DOHH2 (cell line): ENCODE data around the gene SIGLEC11.

Experiments used
- CTCF ChIP-seq: fragments of 200-600 bp; sonication (generic); IDR thresholded peaks from one replicate; pipeline ENCODE4 v1.5.1; 2014; ENCODE audit warnings: antibody characterized with exemption, mild to moderate bottlenecking, low read depth, low read length; ENCODE audit not compliant: poor library complexity, severe bottlenecking
- EZH2phosphoT487 ChIP-seq: fragments of 200-600 bp; sonication (generic); IDR thresholded peaks from 2 replicates; pipeline ENCODE4 v1.6.1; 2017; ENCODE audit warnings: borderline replicate concordance, mild to moderate bottlenecking, antibody characterized with exemption, low read length, moderate library complexity, mixed read lengths

DNA sequence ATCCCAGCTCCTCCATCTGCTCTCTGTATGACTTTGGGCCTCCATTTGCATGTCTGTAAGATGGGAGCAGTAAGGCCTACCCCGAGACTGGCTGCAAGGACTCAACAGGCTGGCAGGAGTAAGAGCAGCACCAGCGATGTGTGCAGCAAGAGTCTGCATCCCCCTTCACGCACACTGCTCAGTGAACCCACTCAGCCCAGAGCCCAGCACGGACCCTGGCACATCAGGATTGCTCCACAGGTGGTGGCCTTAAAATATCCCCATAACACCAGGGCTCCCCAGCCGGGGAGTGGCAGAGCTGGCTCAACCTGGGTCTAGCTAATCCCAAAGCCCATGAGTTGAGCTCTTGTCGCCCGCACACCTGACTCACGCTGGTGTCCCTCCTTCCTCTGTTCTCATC is 40.8 kb upstream of the SIGLEC11 start:
- TF ChIP-seq CTCF (no peak), EZH2phosphoT487 (no peak)
